Naive thymus-derived CD8-positive, alpha-beta T cell (primary cell): Measurements from ENCODE around the gene NCKAP5. TPM values are rescaled to one million over a fixed set of nuclear protein-coding genes. Genes with fewer than 3 reads are reported as not detected.

ENCODE experiments used
- ATAC-seq, 2 donors: fragments of 150-1000 bp; cut with Tn5 transposase in 1 of 2; sonication (Bioruptor Pico), chemical (Tn5 transposase) in 1 of 2; 1 replicate in 1 of 2; 2 replicates in 1 of 2; pipeline ENCODE4 v1.10.0; 2021; ENCODE audit warnings: mild to moderate bottlenecking in 2 of 2, moderate library complexity in 2 of 2
- POLR2A ChIA-PET: fragments of 350-600 bp; sonication (Branson Sonifier 250); formaldehyde crosslinking; loops from one replicate; lab custom pipeline; 2021; ENCODE audit warnings: antibody characterized with exemption; lab: Charles Lee
- DNase-seq, 10 donors: peaks; one replicate each; pipeline versions ENCODE4 v3.0.0 to v3.0.0-alpha.2; 2020 to 2022
- H3K27ac Mint-ChIP-seq, 10 donors: one replicate each; pipeline ENCODE4 v1.8.0; 2020 to 2022; ENCODE audit warnings: mild to moderate bottlenecking in 10 of 10, mixed read lengths in 10 of 10, moderate library complexity in 4 of 10, inconsistent platforms in 1 of 10
- H3K27me3 Mint-ChIP-seq, 5 donors: one replicate each; pipeline ENCODE4 v1.8.0; 2021 to 2022; ENCODE audit warnings: mixed read lengths in 5 of 5
- H3K36me3 Mint-ChIP-seq, 3 donors: one replicate each; pipeline ENCODE4 v1.8.0; 2020 to 2022; ENCODE audit warnings: mixed read lengths in 3 of 3, mild to moderate bottlenecking in 2 of 3, inconsistent platforms in 1 of 3
- H3K4me1 Mint-ChIP-seq, 4 donors: one replicate each; pipeline ENCODE4 v1.8.0; 2021 to 2022; ENCODE audit warnings: mixed read lengths in 4 of 4
- H3K4me3 Mint-ChIP-seq, 10 donors: one replicate each; pipeline ENCODE4 v1.8.0; 2020 to 2022; ENCODE audit warnings: mild to moderate bottlenecking in 10 of 10, mixed read lengths in 10 of 10, moderate library complexity in 6 of 10, inconsistent platforms in 1 of 10
- H3K9me3 Mint-ChIP-seq, 9 donors: one replicate each; pipeline ENCODE4 v1.8.0; 2020 to 2022; ENCODE audit warnings: mixed read lengths in 9 of 9, mild to moderate bottlenecking in 3 of 9, inconsistent platforms in 1 of 9, moderate library complexity in 1 of 9
- polyA plus RNA-seq, 3 donors: library from polyadenylated mRNA; unstranded; fragments of 300-500 nt; fragmentation: Illumina TruSeq; gene quantifications; one replicate each; pipeline ENCODE4 v1.2.3, GENCODE V29; 2021
- total RNA-seq, 8 experiments: library from RNA in 2 of 8; stranded (reverse) in 2 of 8; gene quantifications; one replicate each; pipeline ENCODE4 v1.2.3 and lab custom pipeline; 2021 to 2026

Gene NCKAP5
- total and polyA plus RNA-seq, 5 experiments from 2014 or later: not detected

- ATAC-seq (no peak), DNase-seq (no peak)
- Mint-ChIP-seq H3K9me3 (peaks cover 0 to 4% (median 0%) of the 10 kb centered on the region in 9 donors), H3K36me3 (no peaks in the 10 kb centered on the region), H3K27me3 (peaks cover 6 to 29% (median 8%) of the 10 kb centered on the region in 5 donors), H3K4me3 (no peak overlapping the region), H3K27ac (no peak overlapping the region), H3K4me1 (peaks cover 0 to 6% (median 0%) of the 10 kb centered on the region in 4 donors)
- POLR2A ChIA-PET: no interaction called here
Observed at GRCh38 chr2:133570542-133570941, 2.3 kb upstream of the NCKAP5 start.

- DNase-seq (no peak), ATAC-seq (no peak)
- no peak overlapping the region for H3K4me3 Mint-ChIP-seq
- H3K36me3 Mint-ChIP-seq: no peaks in the 10 kb centered on the region
- H3K9me3 Mint-ChIP-seq: peaks cover 0 to 4% (median 0%) of the 10 kb centered on the region in 9 donors
- no peak overlapping the region for H3K27ac Mint-ChIP-seq
- peaks cover 10 to 40% (median 12%) of the 10 kb centered on the region in 5 donors for H3K27me3 Mint-ChIP-seq
- POLR2A ChIA-PET: no interaction called here
- H3K4me1 Mint-ChIP-seq: peaks cover 0 to 6% (median 0%) of the 10 kb centered on the region in 4 donors
Observed at GRCh38 chr2:133569286-133569830, 1.1 kb upstream of the NCKAP5 start.

- DNase-seq: no peak
- H3K27me3 Mint-ChIP-seq: peaks cover 10 to 45% (median 15%) of the 10 kb centered on the region in 5 donors
- H3K4me3 Mint-ChIP-seq: no peak overlapping the region
- POLR2A ChIA-PET: no interaction called here
- H3K9me3 Mint-ChIP-seq: peaks cover 0 to 2% (median 0%) of the 10 kb centered on the region in 9 donors
- H3K4me1 Mint-ChIP-seq: peaks cover 0 to 6% (median 0%) of the 10 kb centered on the region in 4 donors
- no peak overlapping the region for H3K27ac Mint-ChIP-seq
- no peak for ATAC-seq
- H3K36me3 Mint-ChIP-seq: no peaks in the 10 kb centered on the region
Observed at GRCh38 chr2:133568598-133568997, 335 bp upstream of the NCKAP5 start.

GRCh38 chr2:133562558-133562957 lies 5.7 kb downstream of the NCKAP5 start:
- H3K27ac Mint-ChIP-seq: no peak overlapping the region
- DNase-seq (no peak), ATAC-seq (no peak)
- no peaks in the 10 kb centered on the region for H3K9me3 Mint-ChIP-seq
- H3K4me3 Mint-ChIP-seq: no peak overlapping the region
- H3K36me3 Mint-ChIP-seq: no peaks in the 10 kb centered on the region
- H3K4me1 Mint-ChIP-seq: no peaks in the 10 kb centered on the region
- POLR2A ChIA-PET: no interaction called here
- peaks cover 5 to 26% (median 16%) of the 10 kb centered on the region in 5 donors for H3K27me3 Mint-ChIP-seq

GRCh38 chr2:133561045-133561852 lies 7.0 kb downstream of the NCKAP5 start:
- no peaks in the 10 kb centered on the region for H3K36me3 Mint-ChIP-seq
- DNase-seq: no peak
- H3K4me1 Mint-ChIP-seq: no peaks in the 10 kb centered on the region
- ATAC-seq: no peak
- no peak overlapping the region for H3K4me3 Mint-ChIP-seq
- peaks cover 5 to 24% (median 12%) of the 10 kb centered on the region in 5 donors for H3K27me3 Mint-ChIP-seq
- H3K27ac Mint-ChIP-seq: no peak overlapping the region
- no peaks in the 10 kb centered on the region for H3K9me3 Mint-ChIP-seq
- POLR2A ChIA-PET: no interaction called here

GRCh38 chr2:133557614-133558013 lies 10.6 kb downstream of the NCKAP5 start:
- peaks cover 0 to 2% (median 0%) of the 10 kb centered on the region in 9 donors for H3K9me3 Mint-ChIP-seq
- no peak for ATAC-seq
- no peak for DNase-seq
- POLR2A ChIA-PET: no interaction called here
- no peaks in the 10 kb centered on the region for H3K36me3 Mint-ChIP-seq
- H3K4me1 Mint-ChIP-seq: no peaks in the 10 kb centered on the region
- H3K27ac Mint-ChIP-seq: no peak overlapping the region
- peaks cover 0 to 2% (median 0%) of the 10 kb centered on the region in 5 donors for H3K27me3 Mint-ChIP-seq
- H3K4me3 Mint-ChIP-seq: no peak overlapping the region

- POLR2A ChIA-PET: no interaction called here
- DNase-seq: no peak
- no peaks in the 10 kb centered on the region for H3K36me3 Mint-ChIP-seq
- H3K27ac Mint-ChIP-seq: no peak overlapping the region
- H3K4me1 Mint-ChIP-seq: no peaks in the 10 kb centered on the region
- H3K9me3 Mint-ChIP-seq: peaks cover 0 to 2% (median 0%) of the 10 kb centered on the region in 9 donors
- H3K27me3 Mint-ChIP-seq: peaks cover 0 to 1% (median 0%) of the 10 kb centered on the region in 5 donors
- no peak overlapping the region for H3K4me3 Mint-ChIP-seq
- ATAC-seq: no peak
Observed at GRCh38 chr2:133553838-133554408, 14.3 kb downstream of the NCKAP5 start.

- POLR2A ChIA-PET: no interaction called here
Observed at GRCh38 chr2:133553251-133553650, 15.0 kb downstream of the NCKAP5 start.

GRCh38 chr2:133552821-133553220 lies 15.4 kb downstream of the NCKAP5 start:
- H3K36me3 Mint-ChIP-seq: no peaks in the 10 kb centered on the region
- H3K27me3 Mint-ChIP-seq: no peaks in the 10 kb centered on the region
- POLR2A ChIA-PET: no interaction called here
- H3K4me3 Mint-ChIP-seq: no peak overlapping the region
- no peak overlapping the region for H3K27ac Mint-ChIP-seq
- no peak for DNase-seq
- H3K4me1 Mint-ChIP-seq: no peaks in the 10 kb centered on the region
- ATAC-seq: no peak
- peaks cover 0 to 2% (median 0%) of the 10 kb centered on the region in 9 donors for H3K9me3 Mint-ChIP-seq

More at GRCh38 chr2:133553251-133553650, 15.0 kb downstream of the NCKAP5 start:
- ATAC-seq (no peak), DNase-seq (no peak)
- Mint-ChIP-seq H3K27me3 (peaks cover 0 to 1% (median 0%) of the 10 kb centered on the region in 5 donors), H3K4me3 (no peak overlapping the region), H3K9me3 (peaks cover 0 to 2% (median 0%) of the 10 kb centered on the region in 9 donors), H3K4me1 (no peaks in the 10 kb centered on the region), H3K27ac (no peak overlapping the region), H3K36me3 (no peaks in the 10 kb centered on the region)

- Mint-ChIP-seq H3K9me3 (peaks cover 0 to 29% (median 8%) of the 10 kb centered on the region in 9 donors), H3K4me3 (no peak overlapping the region), H3K4me1 (no peaks in the 10 kb centered on the region), H3K36me3 (peaks cover 0 to 7% (median 0%) of the 10 kb centered on the region in 3 donors), H3K27ac (no peak overlapping the region), H3K27me3 (peaks cover 2 to 19% (median 9%) of the 10 kb centered on the region in 5 donors)
- DNase-seq (no peak), ATAC-seq (no peak)
- POLR2A ChIA-PET: interaction anchor here (0.6 kb wide), 1 partner anchor 69 kb away, joined by 3 read pairs; no protein-coding TSS in a partner anchor
Observed at GRCh38 chr2:133541797-133542196, 26.5 kb downstream of the NCKAP5 start.

GRCh38 chr2:133541376-133541775 lies 26.9 kb downstream of the NCKAP5 start:
- H3K4me3 Mint-ChIP-seq: no peak overlapping the region
- no peak for DNase-seq
- no peak for ATAC-seq
- no peaks in the 10 kb centered on the region for H3K4me1 Mint-ChIP-seq
- peaks cover 0 to 24% (median 5%) of the 10 kb centered on the region in 9 donors for H3K9me3 Mint-ChIP-seq
- H3K36me3 Mint-ChIP-seq: peaks cover 0 to 3% (median 0%) of the 10 kb centered on the region in 3 donors
- H3K27ac Mint-ChIP-seq: no peak overlapping the region
- POLR2A ChIA-PET: no interaction called here
- peaks cover 2 to 14% (median 9%) of the 10 kb centered on the region in 5 donors for H3K27me3 Mint-ChIP-seq

- no peak for ATAC-seq
- no peak overlapping the region for H3K4me3 Mint-ChIP-seq
- DNase-seq: no peak
- no peaks in the 10 kb centered on the region for H3K36me3 Mint-ChIP-seq
- POLR2A ChIA-PET: no interaction called here
- H3K27me3 Mint-ChIP-seq: peaks cover 0 to 6% (median 0%) of the 10 kb centered on the region in 5 donors
- peaks cover 0 to 4% (median 0%) of the 10 kb centered on the region in 9 donors for H3K9me3 Mint-ChIP-seq
- H3K4me1 Mint-ChIP-seq: no peaks in the 10 kb centered on the region
- no peak overlapping the region for H3K27ac Mint-ChIP-seq
Observed at GRCh38 chr2:133532919-133533318, 35.3 kb downstream of the NCKAP5 start.

- no peak for ATAC-seq
- no peak for DNase-seq
- no peak overlapping the region for H3K4me3 Mint-ChIP-seq
- POLR2A ChIA-PET: no interaction called here
- H3K4me1 Mint-ChIP-seq: no peaks in the 10 kb centered on the region
- peaks cover 0 to 6% (median 0%) of the 10 kb centered on the region in 5 donors for H3K27me3 Mint-ChIP-seq
- no peak overlapping the region for H3K27ac Mint-ChIP-seq
- H3K9me3 Mint-ChIP-seq: peaks cover 0 to 4% (median 0%) of the 10 kb centered on the region in 9 donors
- H3K36me3 Mint-ChIP-seq: no peaks in the 10 kb centered on the region
Observed at GRCh38 chr2:133531382-133531781, 36.9 kb downstream of the NCKAP5 start.
